A549 treated with GW870086 at 1 μM for 4 hours (cell line): ENCODE data around the gene SPIN3. TPM values are rescaled to one million over a fixed set of nuclear protein-coding genes. Genes with fewer than 3 reads are reported as not detected.

Experiments
- total RNA-seq: library from RNA; stranded (reverse); fragments of 200-300 nt; extraction: Qiagen RNA extraction; gene quantifications from 5 replicates; pipeline ENCODE4 v1.2.3, GENCODE V29; 2022; ENCODE audit warnings: low read depth

SPIN3 gene
- total RNA-seq: 5.2 to 7.1 TPM (median 6.2 TPM) in 5 replicates

GRCh38 chrX:56995271-56995994 is at the start of gene SPIN3:
TSS of gene SPIN3 (minus strand) at chrX:56995541. CDS start at chrX:56994947, 594 bp downstream.

Other genes with a start within 250 kb of the SPIN3 start
- gene SPIN2B, start 126.0 kb upstream of the SPIN3 start, total RNA-seq: 9.2 to 11.5 TPM (median 9.5 TPM) in 5 replicates
- gene SPIN2A, start 141.9 kb upstream of the SPIN3 start, total RNA-seq: 0.11 to 0.22 TPM (median 0.13 TPM) in 4 of 5 replicates, not detected in the other